H1 (cell line): Measurements from ENCODE around the gene FGGY. TPM values are rescaled to one million over a fixed set of nuclear protein-coding genes. Genes with fewer than 3 reads are reported as not detected.

Experiments used
- CTCF ChIA-PET: fragments of 300-600 bp; sonication (Branson Sonifier 250); formaldehyde crosslinking; loops from one replicate; lab custom pipeline; 2021; ENCODE audit not compliant: partially characterized antibody; lab: Charles Lee
- POLR2A ChIA-PET: fragments of 300-600 bp; sonication (Branson Sonifier 250); formaldehyde crosslinking; loops from one replicate; lab custom pipeline; 2021; ENCODE audit warnings: inconsistent platforms; ENCODE audit not compliant: partially characterized antibody; lab: Charles Lee
- DNase-seq, 2 experiments: peaks; one replicate each; pipeline versions ENCODE4 v3.0.0 to v3.0.0-alpha.2; 2010 to 2022; ENCODE audit warnings: low spot score in 2 of 2, low read depth in 1 of 2, mixed read lengths in 1 of 2
- FAIRE-seq: peaks from 2 replicates; lab custom pipeline; 2011; peaks lifted over from hg19 to GRCh38; lab: Jason Lieb, UNC
- H2AFZ ChIP-seq: 2 replicates; pipeline ENCODE4 v1.8.1; 2012; ENCODE audit warnings: low read length, inconsistent platforms
- H2AK5ac ChIP-seq: 2 replicates; pipeline ENCODE4 v1.6.1; 2013; ENCODE audit warnings: low read depth, low read length
- H2BK120ac ChIP-seq: replicated peaks from 2 replicates; pipeline ENCODE3; 2013; ENCODE audit warnings: low read depth, low read length, inconsistent platforms
- H2BK12ac ChIP-seq: 2 replicates; pipeline ENCODE4 v1.6.1; 2013; ENCODE audit warnings: low read depth, low read length
- H2BK15ac ChIP-seq: 2 replicates; pipeline ENCODE4 v1.6.1; 2013; ENCODE audit warnings: low read length
- H2BK20ac ChIP-seq: 2 replicates; pipeline ENCODE4 v1.6.1; 2013; ENCODE audit warnings: low read length
- H2BK5ac ChIP-seq: 2 replicates; pipeline ENCODE4 v1.6.1; 2013; ENCODE audit warnings: low read depth, low read length
- H3K14ac ChIP-seq: 2 replicates; pipeline ENCODE4 v1.6.1; 2013; ENCODE audit warnings: inconsistent platforms; ENCODE audit not compliant: insufficient read length
- H3K18ac ChIP-seq: 2 replicates; pipeline ENCODE4 v1.6.1; 2013; ENCODE audit warnings: low read length; ENCODE audit errors: extremely low read depth
- H3K23ac ChIP-seq: 2 replicates; pipeline ENCODE4 v1.6.1; 2013; ENCODE audit warnings: inconsistent platforms; ENCODE audit not compliant: insufficient read length
- H3K23me2 ChIP-seq: 2 replicates; pipeline ENCODE4 v1.6.1; 2013; ENCODE audit warnings: low read depth, low read length
- H3K27ac ChIP-seq: 2 replicates; pipeline ENCODE4 v1.6.1; 2011; ENCODE audit warnings: low read depth, low read length, inconsistent platforms
- H3K27me3 ChIP-seq, 4 experiments: replicated peaks in 1 of 4; 1 replicate in 1 of 4; 2 replicates in 3 of 4; pipeline versions ENCODE4 v1.6.1 to v1.8.1; 2011 to 2013; ENCODE audit warnings: low read length in 3 of 4, mild to moderate bottlenecking in 3 of 4, inconsistent platforms in 2 of 4, mixed read lengths in 2 of 4, moderate library complexity in 1 of 4; ENCODE audit not compliant: control insufficient read depth in 3 of 4, insufficient read depth in 3 of 4; ENCODE audit errors: extremely low read depth in 1 of 4
- H3K36me3 ChIP-seq, 4 experiments: 2 replicates each; pipeline versions ENCODE4 v1.6.1 to v1.8.1; 2011 to 2013; ENCODE audit warnings: mild to moderate bottlenecking in 4 of 4, low read length in 3 of 4, moderate library complexity in 2 of 4, control low read depth in 1 of 4, inconsistent platforms in 1 of 4; ENCODE audit not compliant: insufficient read depth in 4 of 4, control insufficient read depth in 2 of 4
- H3K4ac ChIP-seq: replicated peaks from 2 replicates; pipeline ENCODE3; 2013; ENCODE audit warnings: low read length, low read depth, mixed read lengths, inconsistent platforms; ENCODE audit not compliant: insufficient read length
- H3K4me1 ChIP-seq, 4 experiments: replicated peaks in 1 of 4; 1 replicate in 1 of 4; 2 replicates in 3 of 4; pipeline versions ENCODE4 v1.6.1 to v1.8.1; 2011 to 2013; ENCODE audit warnings: low read length in 3 of 4, inconsistent platforms in 2 of 4, mixed read lengths in 1 of 4; ENCODE audit not compliant: insufficient read depth in 4 of 4, control insufficient read depth in 3 of 4
- H3K4me2 ChIP-seq, 2 experiments: 2 replicates each; pipeline versions ENCODE4 v1.6.1 to v1.8.1; 2011 to 2013; ENCODE audit warnings: low read depth in 2 of 2, low read length in 2 of 2, control low read depth in 1 of 2, inconsistent platforms in 1 of 2, mild to moderate bottlenecking in 1 of 2; ENCODE audit not compliant: insufficient read depth in 1 of 2
- H3K4me3 ChIP-seq, 4 experiments: fragments of 200-600, 300-600 bp in 1 of 4; sonication (generic), shearing (Covaris generic), sonication (Bioruptor Twin) in 1 of 4; 2 replicates each; pipeline versions ENCODE4 v1.5.1 to v1.8.1; 2011 to 2016; ENCODE audit warnings: low read length in 4 of 4, low read depth in 3 of 4, control low read depth in 2 of 4, inconsistent platforms in 2 of 4, mild to moderate bottlenecking in 2 of 4, mixed read lengths in 1 of 4, moderate library complexity in 1 of 4; ENCODE audit not compliant: insufficient read depth in 2 of 4; ENCODE audit errors: extremely low read depth in 1 of 4
- H3K56ac ChIP-seq: replicated peaks from 2 replicates; pipeline ENCODE3; 2013; ENCODE audit warnings: low read depth, mild to moderate bottlenecking, mixed read lengths, low read length, inconsistent platforms; ENCODE audit not compliant: insufficient read length
- H3K79me1 ChIP-seq: 2 replicates; pipeline ENCODE4 v1.6.1; 2013; ENCODE audit warnings: low read depth, low read length, control low read depth
- H3K79me2 ChIP-seq, 2 experiments: 2 replicates each; pipeline versions ENCODE4 v1.6.1 to v1.8.1; 2012 to 2013; ENCODE audit warnings: low read length in 2 of 2, mild to moderate bottlenecking in 2 of 2, inconsistent platforms in 1 of 2; ENCODE audit not compliant: insufficient read depth in 2 of 2, control insufficient read depth in 1 of 2
- H3K9ac ChIP-seq, 4 experiments: replicated peaks in 1 of 4; 1 replicate in 1 of 4; 2 replicates in 3 of 4; pipeline versions ENCODE4 v1.6.1 to v1.8.1; 2011 to 2013; ENCODE audit warnings: low read depth in 3 of 4, low read length in 3 of 4, control low read depth in 2 of 4, mild to moderate bottlenecking in 2 of 4, moderate library complexity in 2 of 4, inconsistent platforms in 1 of 4; ENCODE audit errors: extremely low read depth in 1 of 4
- H3K9me3 ChIP-seq, 2 experiments: 2 replicates each; pipeline versions ENCODE4 v1.6.1 to v1.8.1; 2012 to 2013; ENCODE audit warnings: mild to moderate bottlenecking in 2 of 2, moderate library complexity in 2 of 2, control low read depth in 1 of 2, inconsistent platforms in 1 of 2, low read depth in 1 of 2, low read length in 1 of 2, mixed read lengths in 1 of 2; ENCODE audit not compliant: insufficient read depth in 2 of 2
- H4K20me1 ChIP-seq, 2 experiments: replicated peaks in 1 of 2; 2 replicates each; pipeline versions ENCODE3 to v1.8.1; 2011 to 2013; ENCODE audit warnings: inconsistent platforms in 2 of 2, low read length in 2 of 2, mild to moderate bottlenecking in 1 of 2; ENCODE audit not compliant: insufficient read depth in 2 of 2, control insufficient read depth in 1 of 2
- H4K5ac ChIP-seq: 2 replicates; pipeline ENCODE4 v1.6.1; 2013; ENCODE audit warnings: low read length, low read depth, mixed read lengths, inconsistent platforms; ENCODE audit not compliant: insufficient read length
- H4K8ac ChIP-seq: 2 replicates; pipeline ENCODE4 v1.8.0; 2013; ENCODE audit warnings: mild to moderate bottlenecking, moderate library complexity, low read length, inconsistent platforms; ENCODE audit not compliant: insufficient read depth; ENCODE audit errors: extremely low read depth
- H4K91ac ChIP-seq: replicated peaks from 2 replicates; pipeline ENCODE3; 2013; ENCODE audit warnings: low read length, mixed read lengths, inconsistent platforms; ENCODE audit not compliant: insufficient read length
- ATF2 ChIP-seq: IDR thresholded peaks from 2 replicates; pipeline ENCODE4 v1.6.1; 2012; ENCODE audit warnings: low read length, inconsistent platforms
- BRCA1 ChIP-seq: IDR thresholded peaks from 2 replicates; pipeline ENCODE4 v1.6.1; 2012; ENCODE audit warnings: low read depth, low read length, improper control_type of control experiment
- CBX8 ChIP-seq: fragments of 300-800, 300-1000 bp; sonication (generic); IDR thresholded peaks from 2 replicates; pipeline ENCODE4 v1.7.1; 2016; ENCODE audit warnings: low read depth, low read length, borderline replicate concordance
- GABPA ChIP-seq: IDR thresholded peaks from 2 replicates; pipeline ENCODE4 v1.6.1; 2011; ENCODE audit warnings: mild to moderate bottlenecking, low read length, moderate library complexity, borderline replicate concordance; ENCODE audit not compliant: insufficient read depth
- JUND ChIP-seq: IDR thresholded peaks from 2 replicates; pipeline ENCODE4 v1.6.1; 2011; ENCODE audit warnings: mild to moderate bottlenecking, improper control_type of control experiment, low read length
- POLR2AphosphoS5 ChIP-seq: IDR thresholded peaks from 2 replicates; pipeline ENCODE4 v1.6.1; 2011; ENCODE audit warnings: low read depth, low read length
- RNF2 ChIP-seq: fragments of 200-900, 300-1000 bp; sonication (generic); IDR thresholded peaks from 2 replicates; pipeline ENCODE4 v1.7.1; 2016; ENCODE audit warnings: borderline replicate concordance, low read depth, mild to moderate bottlenecking, antibody characterized with exemption, low read length; ENCODE audit not compliant: poor library complexity, severe bottlenecking; ENCODE audit errors: missing control alignments
- SAP30 ChIP-seq: fragments of 300-600 bp; sonication (generic); IDR thresholded peaks from 2 replicates; pipeline ENCODE4 v1.7.1; 2012; ENCODE audit warnings: low read length, moderate library complexity, mild to moderate bottlenecking, inconsistent platforms; ENCODE audit not compliant: insufficient read depth, insufficient replicate concordance
- SIRT6 ChIP-seq: IDR thresholded peaks from one replicate; pipeline ENCODE4 v1.7.1; 2012; ENCODE audit warnings: low read length, inconsistent platforms
- TCF12 ChIP-seq: IDR thresholded peaks from 2 replicates; pipeline ENCODE4 v1.6.1; 2011; ENCODE audit warnings: low read depth, mild to moderate bottlenecking, low read length
- TEAD4 ChIP-seq: IDR thresholded peaks from 2 replicates; pipeline ENCODE4 v1.6.1; 2012; ENCODE audit warnings: low read depth, low read length, inconsistent platforms, mixed read lengths
- polyA plus RNA-seq, 7 experiments: library from polyadenylated mRNA; depleted of rRNA in 3 of 7; stranded (reverse) in 5 of 7; unstranded in 2 of 7; fragments of >200 nt in 5 of 7; fragments of 200-250 nt in 2 of 7; gene quantifications; 1 replicate in 5 of 7; 2 replicates in 1 of 7; 4 replicates in 1 of 7; pipeline versions ENCODE4 v1.2.1 to v1.2.3, GENCODE V29; 2011 to 2013; ENCODE audit warnings: missing spikeins in 2 of 7, mixed read lengths in 2 of 7
- total RNA-seq: library from RNA; stranded (reverse); fragmentation: NEBNext Ultra II Directional; extraction: Animal tissue kit (Norgen Biotek cat#: 25700); gene quantifications from 2 replicates; pipeline ENCODE4 v1.2.1, GENCODE V29; 2021

FGGY gene
- total and polyA plus RNA-seq, 2 of the 8 experiments (the other 6 are each of a cell fraction or from before 2014, with no cell fraction given): 10.3 to 12.5 TPM

GRCh38 chr1:59355361-59355760, 58.5 kb downstream of the FGGY start:
- POLR2A ChIA-PET: no interaction called here
- Histone ChIP-seq H3K23me2 (no peaks in the 10 kb centered on the region), H3K14ac (no peak overlapping the region), H3K79me2 (no peaks in the 10 kb centered on the region), H3K23ac (no peak overlapping the region), H3K18ac (no peak overlapping the region), H2BK15ac (no peak overlapping the region), H2AFZ (no peak overlapping the region), H3K27ac (no peak overlapping the region), H3K9me3 (no peaks in the 10 kb centered on the region), H4K8ac (no peak overlapping the region), H4K20me1 (no peaks in the 10 kb centered on the region), H2BK12ac (no peak overlapping the region), H3K56ac (no peak overlapping the region), H3K9ac (no peak overlapping the region), H2BK5ac (no peak overlapping the region), H3K4me3 (no peak overlapping the region), H3K36me3 (no peaks in the 10 kb centered on the region), H3K4me1 (peaks cover 0 to 2% (median 0%) of the 10 kb centered on the region in 4 experiments; a peak in 1 of 7 replicates), H3K27me3 (no peaks in the 10 kb centered on the region), H4K91ac (no peak overlapping the region), H2BK120ac (no peak overlapping the region), H3K4me2 (no peak overlapping the region), H4K5ac (no peak overlapping the region), H3K4ac (no peak overlapping the region), H2BK20ac (no peak overlapping the region), H3K79me1 (no peaks in the 10 kb centered on the region), H2AK5ac (no peak overlapping the region)
- FAIRE-seq (no peak), DNase-seq (no peak)
- TF ChIP-seq TEAD4 (no peak), ATF2 (no peak), RNF2 (no peak), POLR2AphosphoS5 (no peak), SAP30 (no peak), BRCA1 (no peak), GABPA (no peak), JUND (no peak), SIRT6 (no peak), TCF12 (no peak), CBX8 (no peak)
- CTCF ChIA-PET: no interaction called here
